Glutamatergic neuron (in vitro differentiated cells): Measurements from ENCODE around the gene MAP4K4. TPM values are rescaled to one million over a fixed set of nuclear protein-coding genes. Genes with fewer than 3 reads are reported as not detected.
A peak's percentile ranks its signal among the peaks of the same experiment; 100 is the strongest.

Experiments
- DNase-seq: peaks from one replicate; pipeline ENCODE4 v3.0.0; 2022
- H3K27ac Mint-ChIP-seq: one replicate; pipeline ENCODE4 v1.8.0; 2020; ENCODE audit warnings: mild to moderate bottlenecking, mixed read lengths, inconsistent platforms; ENCODE audit not compliant: unreplicated experiment
- H3K27me3 Mint-ChIP-seq: one replicate; pipeline ENCODE4 v1.8.0; 2020; ENCODE audit warnings: mild to moderate bottlenecking, moderate library complexity, mixed read lengths, inconsistent platforms; ENCODE audit not compliant: unreplicated experiment
- H3K36me3 Mint-ChIP-seq: one replicate; pipeline ENCODE4 v1.8.0; 2020; ENCODE audit warnings: mild to moderate bottlenecking, mixed read lengths, inconsistent platforms; ENCODE audit not compliant: unreplicated experiment
- H3K4me1 Mint-ChIP-seq: one replicate; pipeline ENCODE4 v1.8.0; 2020; ENCODE audit warnings: mild to moderate bottlenecking, low read depth, mixed read lengths, inconsistent platforms; ENCODE audit not compliant: unreplicated experiment
- H3K4me3 Mint-ChIP-seq: one replicate; pipeline ENCODE4 v1.8.0; 2020; ENCODE audit warnings: mild to moderate bottlenecking, mixed read lengths, inconsistent platforms; ENCODE audit not compliant: unreplicated experiment
- H3K9me3 Mint-ChIP-seq: one replicate; pipeline ENCODE4 v1.8.0; 2020; ENCODE audit warnings: mild to moderate bottlenecking, moderate library complexity, mixed read lengths, inconsistent platforms; ENCODE audit not compliant: unreplicated experiment
- total RNA-seq: library from RNA; stranded (reverse); fragmentation: NEBNext Ultra II Directional; extraction: Animal tissue kit (Norgen Biotek cat#: 25700); gene quantifications from one replicate; pipeline ENCODE4 v1.2.1, GENCODE V29; 2021; ENCODE audit not compliant: unreplicated experiment
- TF ChIP-seq, protein P1 (sequence below): fragments of 200-600 bp; sonication (generic); IDR thresholded peaks from one replicate; pipeline ENCODE4 v1.5.0; 2021; ENCODE audit not compliant: partially characterized antibody, unreplicated experiment

MAP4K4 gene
- total RNA-seq, 1 donor from 2014 or later = 756 TPM

GRCh38 chr2:101823347-101823791 lies 125.9 kb downstream of the MAP4K4 start:
- Mint-ChIP-seq H3K27me3 (peaks cover 4% of the 10 kb centered on the region), H3K4me3 (no peak overlapping the region), H3K27ac (peak overlapping the region; percentile 64), H3K9me3 (peaks cover 4% of the 10 kb centered on the region), H3K4me1 (peaks cover 55% of the 10 kb centered on the region), H3K36me3 (no peaks in the 10 kb centered on the region)
- peak; percentile 65 for DNase-seq
- TF ChIP-seq, protein P1, sequence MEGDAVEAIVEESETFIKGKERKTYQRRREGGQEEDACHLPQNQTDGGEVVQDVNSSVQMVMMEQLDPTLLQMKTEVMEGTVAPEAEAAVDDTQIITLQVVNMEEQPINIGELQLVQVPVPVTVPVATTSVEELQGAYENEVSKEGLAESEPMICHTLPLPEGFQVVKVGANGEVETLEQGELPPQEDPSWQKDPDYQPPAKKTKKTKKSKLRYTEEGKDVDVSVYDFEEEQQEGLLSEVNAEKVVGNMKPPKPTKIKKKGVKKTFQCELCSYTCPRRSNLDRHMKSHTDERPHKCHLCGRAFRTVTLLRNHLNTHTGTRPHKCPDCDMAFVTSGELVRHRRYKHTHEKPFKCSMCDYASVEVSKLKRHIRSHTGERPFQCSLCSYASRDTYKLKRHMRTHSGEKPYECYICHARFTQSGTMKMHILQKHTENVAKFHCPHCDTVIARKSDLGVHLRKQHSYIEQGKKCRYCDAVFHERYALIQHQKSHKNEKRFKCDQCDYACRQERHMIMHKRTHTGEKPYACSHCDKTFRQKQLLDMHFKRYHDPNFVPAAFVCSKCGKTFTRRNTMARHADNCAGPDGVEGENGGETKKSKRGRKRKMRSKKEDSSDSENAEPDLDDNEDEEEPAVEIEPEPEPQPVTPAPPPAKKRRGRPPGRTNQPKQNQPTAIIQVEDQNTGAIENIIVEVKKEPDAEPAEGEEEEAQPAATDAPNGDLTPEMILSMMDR = peak; percentile 32

DNA sequence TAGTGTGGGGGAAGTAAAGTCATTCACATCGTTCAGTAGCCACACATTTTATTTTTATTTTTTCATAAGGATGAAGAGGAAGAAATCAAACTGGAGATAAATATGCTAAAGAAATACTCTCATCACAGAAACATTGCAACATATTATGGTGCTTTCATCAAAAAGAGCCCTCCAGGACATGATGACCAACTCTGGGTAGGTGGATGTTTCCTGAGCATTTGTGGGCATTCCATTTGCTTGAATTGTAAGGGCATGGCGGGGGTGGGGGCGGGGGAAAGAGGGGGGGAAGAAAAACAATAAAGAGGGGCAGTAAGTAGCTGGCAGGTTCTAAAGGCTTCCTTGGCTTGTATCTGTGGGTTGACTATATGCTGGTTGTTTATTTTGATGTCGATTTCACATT lies 126.4 kb downstream of the MAP4K4 start:
- H3K27me3 Mint-ChIP-seq = peaks cover 4% of the 10 kb centered on the region
- peaks cover 4% of the 10 kb centered on the region for H3K9me3 Mint-ChIP-seq
- H3K4me3 Mint-ChIP-seq = no peak overlapping the region
- H3K27ac Mint-ChIP-seq = no peak overlapping the region
- no peak for DNase-seq
- H3K36me3 Mint-ChIP-seq = no peaks in the 10 kb centered on the region
- peaks cover 57% of the 10 kb centered on the region for H3K4me1 Mint-ChIP-seq
- TF ChIP-seq, protein P1 = no peak

- Mint-ChIP-seq H3K27me3 (peaks cover 12% of the 10 kb centered on the region), H3K9me3 (peaks cover 13% of the 10 kb centered on the region), H3K4me3 (no peak overlapping the region), H3K36me3 (no peaks in the 10 kb centered on the region), H3K27ac (no peak overlapping the region), H3K4me1 (peaks cover 63% of the 10 kb centered on the region)
- no peak for DNase-seq
- TF ChIP-seq, protein P1 = no peak
Measured at GRCh38 chr2:101826716-101827115, 129.2 kb downstream of the MAP4K4 start.

GRCh38 chr2:101827246-101827645 lies 129.7 kb downstream of the MAP4K4 start:
- Mint-ChIP-seq H3K36me3 (no peaks in the 10 kb centered on the region), H3K9me3 (peaks cover 13% of the 10 kb centered on the region), H3K27ac (no peak overlapping the region), H3K4me3 (no peak overlapping the region), H3K27me3 (peaks cover 12% of the 10 kb centered on the region), H3K4me1 (peaks cover 65% of the 10 kb centered on the region)
- TF ChIP-seq, protein P1 = no peak
- no peak for DNase-seq

GRCh38 chr2:101828257-101828656 lies 130.8 kb downstream of the MAP4K4 start:
- Mint-ChIP-seq H3K36me3 (no peaks in the 10 kb centered on the region), H3K27ac (peak overlapping the region; percentile 38), H3K9me3 (peaks cover 13% of the 10 kb centered on the region), H3K4me3 (peak overlapping the region; percentile 26), H3K4me1 (peaks cover 59% of the 10 kb centered on the region), H3K27me3 (peaks cover 12% of the 10 kb centered on the region)
- no peak for DNase-seq
- TF ChIP-seq, protein P1 = no peak
